H1 (cell line): ENCODE measurements around the gene CHD9NB. TPM values are rescaled to one million over a fixed set of nuclear protein-coding genes. Genes with fewer than 3 reads are reported as not detected.

Experiments used
- ATF2 ChIP-seq: IDR thresholded peaks from 2 replicates; pipeline ENCODE4 v1.6.1; 2012; ENCODE audit warnings: low read length, inconsistent platforms
- CBX5 ChIP-seq: fragments of 300-800, 300-1000 bp; sonication (generic); IDR thresholded peaks from 2 replicates; pipeline ENCODE4 v1.7.1; 2016; ENCODE audit warnings: antibody characterized with exemption, low read length, low read depth
- EGR1 ChIP-seq: IDR thresholded peaks from 2 replicates; pipeline ENCODE4 v1.6.1; 2011; ENCODE audit warnings: low read depth, low read length, borderline replicate concordance
- EP300 ChIP-seq, 2 experiments: IDR thresholded peaks; 1 replicate in 1 of 2; 2 replicates in 1 of 2; pipeline ENCODE4 v1.6.1; 2011 to 2012; ENCODE audit warnings: low read depth in 2 of 2, low read length in 2 of 2, mild to moderate bottlenecking in 2 of 2, borderline replicate concordance in 1 of 2, inconsistent platforms in 1 of 2, moderate library complexity in 1 of 2
- KDM4A ChIP-seq: IDR thresholded peaks from one replicate; pipeline ENCODE4 v1.7.1; 2012; ENCODE audit warnings: low read depth, mild to moderate bottlenecking, moderate library complexity, low read length, inconsistent platforms; ENCODE audit not compliant: severe bottlenecking
- MAX ChIP-seq: IDR thresholded peaks from 2 replicates; pipeline ENCODE4 v1.6.1; 2012; ENCODE audit warnings: inconsistent platforms
- SUZ12 ChIP-seq: fragments of 200-600 bp; sonication (generic); IDR thresholded peaks from 2 replicates; pipeline ENCODE4 v1.6.1; 2012; ENCODE audit warnings: mild to moderate bottlenecking, inconsistent platforms, low read length, moderate library complexity, mixed read lengths
- TEAD4 ChIP-seq: IDR thresholded peaks from 2 replicates; pipeline ENCODE4 v1.6.1; 2012; ENCODE audit warnings: low read depth, low read length, inconsistent platforms, mixed read lengths
- polyA plus RNA-seq, 7 experiments: library from polyadenylated mRNA; depleted of rRNA in 3 of 7; stranded (reverse) in 5 of 7; unstranded in 2 of 7; fragments of >200 nt in 5 of 7; fragments of 200-250 nt in 2 of 7; gene quantifications; 1 replicate in 5 of 7; 2 replicates in 1 of 7; 4 replicates in 1 of 7; pipeline versions ENCODE4 v1.2.1 to v1.2.3, GENCODE V29; 2011 to 2013; ENCODE audit warnings: missing spikeins in 2 of 7, mixed read lengths in 2 of 7
- total RNA-seq: library from RNA; stranded (reverse); fragmentation: NEBNext Ultra II Directional; extraction: Animal tissue kit (Norgen Biotek cat#: 25700); gene quantifications from 2 replicates; pipeline ENCODE4 v1.2.1, GENCODE V29; 2021

CHD9NB gene
- total and polyA plus RNA-seq, 2 of the 8 experiments (the other 6 are each of a cell fraction or from before 2014, with no cell fraction given): 4.5 to 5.9 TPM

GRCh38 chr16:53082509-53082908 is 29.8 kb upstream of the CHD9NB start (continued):
- TF ChIP-seq ATF2 (no peak), KDM4A (no peak), MAX (no peak), TEAD4 (no peak), EP300 (IDR thresholded peaks at IDR 0.05; ENCODE audit: borderline replicate concordance in 1 of 2, low read depth in 2 of 2, low read length in 2 of 2) (no peak), SUZ12 (no peak), EGR1 (no peak), CBX5 (no peak)
